Measurements from ENCODE around the gene DTYMK. TPM values are rescaled to one million over a fixed set of nuclear protein-coding genes. Genes with fewer than 3 reads are reported as not detected.

DTYMK gene
- total and polyA plus RNA-seq, 2 donors (not counting 3 experiments of a cell fraction or from before 2014, with no cell fraction given): 67.0 to 104 TPM

GRCh38 chr2:241673189-241673663 lies 13.4 kb downstream of the DTYMK start:
- Histone ChIP-seq H3K4me3 (replicated peaks in 1 of 3; ENCODE audit: insufficient read depth in 1 of 3, low read depth in 1 of 3, low read length in 3 of 3) (no peak overlapping the region), H3K79me2 (ENCODE audit: control insufficient read depth, insufficient read depth, low read length) (no peaks in the 10 kb centered on the region), H3K4me2 (ENCODE audit: insufficient read depth, low read length) (no peak overlapping the region), H3K27ac (ENCODE audit: insufficient read depth, low read depth, low read length) (no peak overlapping the region), H4K20me1 (replicated peaks; ENCODE audit: control insufficient read depth, extremely low read depth, insufficient read depth, low read length) (no peaks in the 10 kb centered on the region), H3K27me3 (ENCODE audit: control insufficient read depth in 2 of 2, insufficient read depth in 2 of 2, low read length in 2 of 2) (no peaks in the 10 kb centered on the region), H3K9ac (replicated peaks; ENCODE audit: extremely low read depth, insufficient read depth, low read length) (no peak overlapping the region), H2AFZ (ENCODE audit: low read depth, low read length) (no peak overlapping the region), H3K9me3 (replicated peaks; ENCODE audit: control insufficient read depth, insufficient read depth, low read length) (no peaks in the 10 kb centered on the region), H3K4me1 (ENCODE audit: control insufficient read depth, extremely low read depth, insufficient read depth, low read length) (no peaks in the 10 kb centered on the region), H3K9me1 (replicated peaks; ENCODE audit: control insufficient read depth, extremely low read depth, insufficient read depth, low read length) (no peaks in the 10 kb centered on the region), H3K36me3 (ENCODE audit: control insufficient read depth in 2 of 2, extremely low read depth in 1 of 2, insufficient read depth in 2 of 2, low read length in 2 of 2) (peaks cover 2 to 41% of the 10 kb centered on the region in 2 experiments)
- POLR2A ChIA-PET: no interaction called here
- CTCF ChIA-PET: no interaction called here
- intact Hi-C loops (cut with micrococcal nuclease): no loop called here
- no TSS peak for BruUV-seq (replicated peaks)
- no peak for FAIRE-seq
- DNase-seq (ENCODE audit: low read depth, low spot score): no peak
- dilution Hi-C loops (cut with MboI; ENCODE audit: extremely low pct_ligation_motif_present, low sequenced_read_pairs): no loop called here
- no peak for TF ChIP-seq POLR2AphosphoS5 (IDR thresholded peaks at IDR 0.05; ENCODE audit: insufficient read depth, low read depth, low read length)
- no peak for TF ChIP-seq JUN (IDR thresholded peaks at IDR 0.05; ENCODE audit: borderline replicate concordance, insufficient read depth, insufficient read length, low read depth)
- no peak for TF ChIP-seq MYC (IDR thresholded peaks at IDR 0.05; ENCODE audit: low read depth, low read length)
- TF ChIP-seq POLR2A (IDR thresholded peaks at IDR 0.05; ENCODE audit: low read depth, low read length): no peak
- TF ChIP-seq FOS (IDR thresholded peaks at IDR 0.05; ENCODE audit: borderline replicate concordance, insufficient read depth, low read length): no peak
- no peak for TF ChIP-seq MAX (IDR thresholded peaks at IDR 0.05; ENCODE audit: insufficient read depth, insufficient read length)
- no peak for TF ChIP-seq EZH2 (IDR thresholded peaks at IDR 0.05; ENCODE audit: borderline replicate concordance, low read depth, low read length, severe bottlenecking)
- no peak for TF ChIP-seq GATA2 (IDR thresholded peaks at IDR 0.05; ENCODE audit: insufficient read depth, insufficient read length, low read depth, low read length)
- no peak for TF ChIP-seq CTCF (IDR thresholded peaks at IDR 0.05; ENCODE audit: extremely low read depth in 1 of 2, insufficient read depth in 1 of 2, low read depth in 1 of 2, low read length in 2 of 2)
